Stimulated activated naive CD4-positive, alpha-beta T cell (primary cell): ENCODE measurements around the gene SLC1A3.

ENCODE experiments used
- DNase-seq, 6 experiments: peaks; one replicate each; lab custom pipeline; 2025; lab: John Stamatoyannopoulos, UW

Gene SLC1A3

GRCh38 chr5:36655161-36655560, 48.8 kb downstream of the SLC1A3 start:
- no peak for DNase-seq

DNA sequence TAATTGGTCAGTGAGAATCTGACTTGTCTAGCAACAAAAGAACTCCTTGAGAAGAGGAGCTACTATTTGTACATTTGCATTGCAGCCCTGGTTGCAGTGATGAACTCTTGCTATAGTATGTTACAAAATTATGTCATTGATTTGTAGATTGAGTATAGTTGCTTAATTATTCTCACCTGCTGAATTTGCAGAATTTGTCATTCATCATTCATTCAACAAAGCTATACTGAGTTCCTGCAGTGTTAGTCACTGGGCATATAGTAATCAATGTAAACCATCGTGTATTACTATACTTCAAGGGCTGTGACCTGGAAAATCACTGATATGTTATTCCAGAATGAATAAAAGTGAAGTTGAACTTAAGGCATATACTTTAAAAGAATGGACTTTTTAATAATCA, 50.1 kb downstream of the SLC1A3 start:
- no peak for DNase-seq

DNA sequence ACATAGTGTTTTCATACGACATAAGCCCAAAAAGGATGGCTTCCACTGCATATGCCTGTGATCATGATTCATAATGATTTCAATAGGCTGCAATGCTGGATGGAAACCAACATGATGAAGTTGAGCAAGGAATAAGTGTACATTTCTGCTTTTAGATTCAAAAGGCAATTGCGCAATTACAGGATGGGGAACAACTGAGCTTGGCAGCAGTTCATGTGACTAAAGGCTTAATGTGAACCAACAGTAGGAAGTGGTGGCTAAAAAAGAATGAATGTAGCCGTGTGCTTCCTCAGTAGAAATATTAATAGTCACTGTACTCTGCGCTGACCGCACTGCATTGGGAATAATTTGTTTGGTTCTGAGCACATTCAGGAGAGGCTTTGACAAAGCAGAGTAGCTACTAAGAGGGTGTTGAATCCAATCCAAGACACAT, 51.2 kb downstream of the SLC1A3 start:
- DNase-seq: no peak

DNA sequence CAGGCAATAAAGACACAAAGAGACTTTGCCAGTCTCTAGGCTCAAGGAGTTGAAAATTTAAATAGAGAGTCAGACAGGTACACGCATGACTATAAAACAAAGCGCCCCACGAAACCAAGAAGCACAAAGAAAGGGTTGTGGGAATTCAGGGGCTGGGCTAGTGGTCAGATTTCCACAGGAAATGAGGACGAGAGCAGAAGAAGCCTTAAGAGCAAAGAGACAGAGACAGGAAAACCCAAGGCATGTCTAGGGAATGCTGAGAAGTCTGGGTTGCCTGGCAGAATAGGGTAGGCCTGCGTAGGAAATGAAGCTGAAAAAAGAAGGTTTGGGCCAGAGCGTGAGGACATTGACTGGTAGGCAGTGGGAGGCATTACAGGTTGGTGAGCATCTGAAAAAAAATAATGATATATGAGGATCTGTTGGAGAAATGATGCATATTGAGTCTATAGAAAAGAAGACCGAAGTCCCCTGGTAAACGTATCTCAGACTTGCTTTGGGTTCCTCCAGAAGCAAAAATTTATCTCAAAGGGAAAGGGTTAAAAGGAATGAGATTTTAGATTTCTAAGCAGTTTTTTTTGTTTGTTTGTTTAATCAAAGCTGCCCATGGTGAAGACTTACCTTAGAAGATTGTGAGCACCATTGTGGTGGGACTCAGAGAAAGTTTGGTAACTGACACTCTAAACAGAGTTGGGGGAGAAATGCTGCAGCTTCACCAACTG, 51.8 kb downstream of the SLC1A3 start:
- DNase-seq: no peak

DNA sequence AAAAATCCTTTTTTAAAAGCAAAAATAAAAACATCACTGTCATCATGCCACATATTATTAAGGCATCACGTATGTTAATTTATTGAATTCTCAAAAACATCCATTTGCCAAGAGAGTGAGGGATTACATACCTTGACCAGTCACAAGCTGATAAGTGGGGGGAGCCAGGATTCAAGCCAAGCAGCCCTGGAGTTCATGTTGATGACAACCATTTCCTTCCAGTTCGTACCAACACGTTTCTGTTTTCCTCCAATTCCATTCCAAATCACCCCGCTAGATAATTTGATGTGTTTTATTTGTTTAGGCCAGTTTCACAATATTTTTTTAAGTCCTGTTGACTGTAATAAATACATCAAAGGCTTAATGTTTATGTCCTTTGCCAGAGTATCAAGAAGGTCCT, 53.0 kb downstream of the SLC1A3 start:
- DNase-seq: no peak

- DNase-seq: no peak
Measured at GRCh38 chr5:36660397-36661049, 54.1 kb downstream of the SLC1A3 start.

DNA sequence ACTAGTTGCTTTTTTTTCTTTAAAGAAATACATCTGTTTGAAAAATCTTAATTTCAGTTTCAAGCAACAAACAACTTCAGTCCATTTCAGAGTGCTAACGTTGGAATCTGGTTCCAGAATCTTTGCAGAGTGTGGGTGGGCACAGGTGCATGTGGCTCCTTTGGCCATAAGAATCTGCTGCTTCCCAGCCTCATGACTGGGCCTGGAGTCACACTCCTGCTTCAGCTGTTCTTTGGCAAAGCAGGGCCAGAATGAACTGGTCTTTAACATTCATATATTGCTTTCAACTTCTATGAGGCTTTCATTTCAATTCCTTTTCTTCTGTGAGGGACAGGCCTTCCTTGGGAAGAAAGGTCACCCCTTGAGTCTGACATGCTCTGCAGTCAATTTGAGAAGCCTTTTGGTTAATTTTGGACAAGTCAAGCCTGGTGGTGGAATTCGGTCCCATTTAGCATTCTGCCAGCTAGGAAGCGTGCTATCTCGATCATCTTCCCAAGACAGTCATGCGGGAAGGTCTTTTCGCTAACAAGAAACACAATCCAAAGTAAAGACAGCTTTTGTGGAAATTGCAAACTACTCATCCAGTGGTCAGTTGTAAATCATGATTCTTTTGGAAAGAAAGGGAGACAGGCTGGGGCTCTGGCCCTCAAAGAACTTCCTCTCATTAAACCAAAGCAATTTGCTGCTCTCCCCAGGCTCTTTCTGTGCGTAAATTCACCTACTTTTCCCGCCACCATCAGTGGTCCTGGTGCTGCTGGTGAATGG, 55.2 kb downstream of the SLC1A3 start:
- DNase-seq: no peak

- DNase-seq: no peak
Measured at GRCh38 chr5:36662291-36662851, 56.0 kb downstream of the SLC1A3 start.

GRCh38 chr5:36664766-36665165, 58.4 kb downstream of the SLC1A3 start:
- DNase-seq: no peak

GRCh38 chr5:36665628-36666027, 59.2 kb downstream of the SLC1A3 start:
- no peak for DNase-seq

- no peak for DNase-seq
Measured at GRCh38 chr5:36666274-36666673, 59.9 kb downstream of the SLC1A3 start.

- no peak for DNase-seq
Measured at GRCh38 chr5:36666986-36667385, 60.6 kb downstream of the SLC1A3 start.

DNA sequence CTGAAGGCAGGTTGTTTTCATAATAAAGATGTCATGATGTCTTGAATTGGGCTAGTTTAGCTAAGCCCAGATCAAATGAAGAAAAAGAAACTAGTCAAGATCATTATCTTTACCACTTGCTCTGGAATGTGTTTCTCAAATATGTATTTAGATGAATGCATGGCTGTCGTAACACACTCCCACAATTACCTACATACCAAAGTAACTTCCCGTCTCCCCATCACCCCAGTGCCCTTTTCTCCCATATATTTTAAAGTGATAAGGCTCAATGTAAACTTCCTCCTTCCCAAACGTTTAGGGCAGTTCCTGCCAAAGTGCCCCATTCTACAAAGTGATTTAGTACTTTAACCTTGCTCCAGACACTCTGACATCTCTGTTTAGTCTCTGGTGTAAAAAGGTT, 61.4 kb downstream of the SLC1A3 start:
- no peak for DNase-seq

- no peak for DNase-seq
Measured at GRCh38 chr5:36669015-36669651, 62.7 kb downstream of the SLC1A3 start.

DNA sequence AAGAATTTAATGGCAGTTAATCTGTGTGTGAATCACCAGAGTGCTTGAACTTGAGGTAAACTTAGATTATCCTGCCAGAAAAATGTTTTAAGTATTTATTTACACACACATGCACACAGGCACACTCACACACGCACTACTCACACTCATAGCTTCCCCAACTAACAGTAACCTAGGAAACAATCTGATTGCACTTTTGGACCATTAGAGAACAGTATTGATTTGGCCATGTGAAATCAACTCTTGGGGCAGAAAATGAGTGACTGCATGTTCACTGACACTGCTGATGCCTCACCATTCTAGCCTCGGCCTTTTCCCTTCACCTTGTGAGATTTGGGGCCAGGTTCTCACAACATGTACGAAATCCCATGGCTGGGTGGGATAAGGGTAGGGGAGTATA, 64.1 kb downstream of the SLC1A3 start:
- no peak for DNase-seq

DNA sequence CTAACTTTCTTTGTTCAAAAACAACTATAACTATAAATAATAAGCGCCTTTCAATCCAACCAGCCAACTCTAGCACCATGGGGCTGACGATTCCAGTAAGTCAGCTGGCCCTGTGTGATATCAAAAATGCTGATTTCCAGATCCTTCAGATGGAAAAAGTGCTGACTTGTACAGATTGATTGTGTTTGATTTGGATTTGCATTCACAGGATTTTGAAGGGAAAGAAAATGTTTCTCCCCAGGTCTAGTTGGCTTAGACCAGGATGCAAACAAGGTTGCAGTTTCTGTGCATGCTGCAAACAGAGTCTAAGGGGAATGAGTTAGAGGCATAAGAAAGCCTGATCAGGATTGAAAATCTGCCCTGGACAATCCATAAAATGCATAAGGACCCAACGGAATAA, 68.9 kb downstream of the SLC1A3 start:
- DNase-seq: no peak

- DNase-seq: no peak
Measured at GRCh38 chr5:36679221-36679989, 73.0 kb downstream of the SLC1A3 start.

DNA sequence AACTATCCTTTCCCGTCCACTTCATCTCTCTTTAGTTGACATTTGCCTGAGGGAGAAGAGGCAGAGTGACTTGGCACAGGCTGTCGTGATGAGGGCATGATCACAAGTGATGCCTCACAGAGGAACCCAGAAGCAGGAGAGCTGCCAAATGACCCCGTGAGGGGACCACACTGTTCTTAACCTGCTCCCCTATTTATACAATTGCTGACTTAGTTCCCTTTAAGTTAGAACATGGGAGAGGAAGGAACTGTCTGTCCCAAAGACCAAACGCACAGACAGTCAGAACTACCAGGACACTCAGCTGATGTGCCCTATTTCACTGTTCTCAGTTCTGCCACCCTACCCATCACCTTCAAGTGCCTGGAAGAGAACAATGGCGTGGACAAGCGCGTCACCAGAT, 73.7 kb downstream of the SLC1A3 start:
- no peak for DNase-seq

- DNase-seq: no peak
Measured at GRCh38 chr5:36681711-36682110, 75.3 kb downstream of the SLC1A3 start.

DNA sequence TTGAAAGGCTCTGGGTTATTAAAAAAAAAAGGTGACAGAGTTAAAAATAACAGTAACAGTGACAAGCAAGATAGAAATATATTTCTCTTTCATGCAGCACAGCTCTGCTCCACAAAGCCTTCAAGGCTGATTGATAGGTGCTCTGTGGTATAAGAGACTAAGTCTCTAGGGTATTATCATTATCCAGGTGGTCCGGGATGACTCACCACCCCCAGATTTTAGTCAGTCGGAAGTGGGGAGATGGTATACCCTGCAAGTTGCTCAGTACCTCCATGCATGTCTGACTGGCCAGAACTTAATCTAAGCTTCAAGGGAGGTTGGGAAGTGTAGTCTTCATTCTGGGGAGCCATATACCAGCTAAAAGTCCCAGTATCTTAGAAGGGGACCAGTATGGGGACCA, 76.1 kb downstream of the SLC1A3 start:
- no peak for DNase-seq

GRCh38 chr5:36683821-36684434, 77.5 kb downstream of the SLC1A3 start:
- no peak for DNase-seq
